Posterior cingulate gyrus (tissue), 11 donors: Measurements from ENCODE around the gene CHRM2.
"Not testable (repeated sequence)": the region's sequence is repeated elsewhere in the genome, so short reads cannot be mapped to it uniquely, and the experiment has no call there.

Source experiments
- DNase-seq, 10 donors: peaks; one replicate each; pipeline versions ENCODE4 v3.0.0 to v3.0.0-alpha.2; 2020 to 2021; ENCODE audit warnings: mixed read lengths in 3 of 10
- intact Hi-C: fragments of 100-400 bp; cut with DNase I; formaldehyde crosslinking; loops from one replicate; pipeline ENCODE4 v1.15.1; 2023

Gene CHRM2

GRCh38 chr7:136868496-136869000 is at the start of gene CHRM2:
Gene CHRM2, plus strand, starts transcription at chr7:136868652. Its CDS starts 146,214 bp downstream, at chr7:137014866.
- peak in 8 of 10 donors; percentile 7 to 82 (median 25) for DNase-seq
- intact Hi-C loops, result no loop called here

- intact Hi-C loops, DNase-seq: not testable (repeated sequence)
Measured at GRCh38 chr7:136831398-136831797, 37.1 kb upstream of the CHRM2 start.

GRCh38 chr7:136845899-136846465 is 22.5 kb upstream of the CHRM2 start:
- DNase-seq, result peak in 1 of 10 donors; percentile 1
- intact Hi-C loops, result no loop called here

GRCh38 chr7:136847858-136848257 is 20.6 kb upstream of the CHRM2 start:
- no peak for DNase-seq
- intact Hi-C loops, result no loop called here

- DNase-seq, result no peak
- intact Hi-C loops, result no loop called here
Measured at GRCh38 chr7:136853654-136854053, 14.8 kb upstream of the CHRM2 start.

GRCh38 chr7:136857573-136857972 is 10.9 kb upstream of the CHRM2 start:
- no peak for DNase-seq
- intact Hi-C loops, result no loop called here

GRCh38 chr7:136859803-136860202 is 8.6 kb upstream of the CHRM2 start:
- intact Hi-C loops, result no loop called here
- no peak for DNase-seq

GRCh38 chr7:136865236-136865635 is 3.2 kb upstream of the CHRM2 start:
- intact Hi-C loops, result no loop called here

GRCh38 chr7:136865777-136866176 is 2.7 kb upstream of the CHRM2 start:
- DNase-seq, result no peak
- intact Hi-C loops, result no loop called here

More at GRCh38 chr7:136865236-136865635, 3.2 kb upstream of the CHRM2 start:
- DNase-seq, result peak in 2 of 10 donors; percentile 59 to 74

GRCh38 chr7:136869001-136869961 is 829 bp downstream of the CHRM2 start:
- peak in 8 of 10 donors; percentile 6 to 84 (median 22) for DNase-seq

GRCh38 chr7:136869991-136870865 is 1.8 kb downstream of the CHRM2 start:
- peak in 8 of 10 donors; percentile 3 to 74 (median 22) for DNase-seq
- intact Hi-C loops, result no loop called here

More at GRCh38 chr7:136869001-136869961, 829 bp downstream of the CHRM2 start:
- intact Hi-C loops, result no loop called here

GRCh38 chr7:136870866-136871487 is 2.5 kb downstream of the CHRM2 start:
- peak in 9 of 10 donors; percentile 3 to 86 (median 9) for DNase-seq
- intact Hi-C loops, result no loop called here

GRCh38 chr7:136874393-136875032 is 6.1 kb downstream of the CHRM2 start:
- DNase-seq, result no peak
- intact Hi-C loops, result no loop called here

- DNase-seq, result no peak
- intact Hi-C loops, result no loop called here
Measured at GRCh38 chr7:136877509-136877908, 9.1 kb downstream of the CHRM2 start.

- intact Hi-C loops, result no loop called here
- DNase-seq, result no peak
Measured at GRCh38 chr7:136877990-136878389, 9.5 kb downstream of the CHRM2 start.

- DNase-seq, result no peak
- intact Hi-C loops, result no loop called here
Measured at GRCh38 chr7:136878878-136879277, 10.4 kb downstream of the CHRM2 start.

- intact Hi-C loops, result no loop called here
- DNase-seq, result no peak
Measured at GRCh38 chr7:136883046-136883445, 14.6 kb downstream of the CHRM2 start.

- DNase-seq, result no peak
- intact Hi-C loops, result no loop called here
Measured at GRCh38 chr7:136884492-136884891, 16.0 kb downstream of the CHRM2 start.

GRCh38 chr7:136887317-136887716 is 18.9 kb downstream of the CHRM2 start:
- no peak for DNase-seq
- intact Hi-C loops, result no loop called here
